Ecto neural progenitor cell (in vitro differentiated cells): ENCODE results near the gene TRIM31.

ENCODE experiments used
- DNase-seq: peaks from one replicate; pipeline ENCODE4 v3.0.0-alpha.2; 2018; ENCODE audit warnings: low spot score

TRIM31 gene

GRCh38 chr6:30116724-30117123 is 3.8 kb upstream of the TRIM31 start:
- no peak for DNase-seq

- no peak for DNase-seq
Observed at GRCh38 chr6:30113841-30114240, 951 bp upstream of the TRIM31 start.

- DNase-seq: no peak
Observed at GRCh38 chr6:30112402-30112994, 392 bp downstream of the TRIM31 start.

GRCh38 chr6:30111266-30111856 is 1.5 kb downstream of the TRIM31 start:
- DNase-seq: no peak

- no peak for DNase-seq
Observed at GRCh38 chr6:30104661-30105060, 8.2 kb downstream of the TRIM31 start.

- no peak for DNase-seq
Observed at GRCh38 chr6:30103872-30104179, 9.1 kb downstream of the TRIM31 start.

- DNase-seq: peak; percentile 87
Observed at GRCh38 chr6:30102970-30103871, 9.7 kb downstream of the TRIM31 start.

- DNase-seq: no peak
Observed at GRCh38 chr6:30102414-30102969, 10.4 kb downstream of the TRIM31 start.

- DNase-seq: peak; percentile 88
Observed at GRCh38 chr6:30101444-30102413, 11.2 kb downstream of the TRIM31 start.

GRCh38 chr6:30100585-30101443 is 12.1 kb downstream of the TRIM31 start:
- DNase-seq: peak; percentile 56

- no peak for DNase-seq
Observed at GRCh38 chr6:30100154-30100553, 12.7 kb downstream of the TRIM31 start.

GRCh38 chr6:30097902-30098768 is 14.8 kb downstream of the TRIM31 start:
- DNase-seq: no peak

- no peak for DNase-seq
Observed at GRCh38 chr6:30096829-30097228, 16.1 kb downstream of the TRIM31 start.

- DNase-seq: no peak
Observed at GRCh38 chr6:30093951-30094661, 18.8 kb downstream of the TRIM31 start.

GRCh38 chr6:30092852-30093543 is 19.9 kb downstream of the TRIM31 start:
- DNase-seq: no peak

GRCh38 chr6:30091577-30092381 is 21.1 kb downstream of the TRIM31 start:
- no peak for DNase-seq

GRCh38 chr6:30087876-30088275 is 25.0 kb downstream of the TRIM31 start:
- no peak for DNase-seq

GRCh38 chr6:30077218-30077617 is 35.7 kb downstream of the TRIM31 start:
- DNase-seq: no peak
